ENCODE data around the gene ATG13. TPM values are rescaled to one million over a fixed set of nuclear protein-coding genes. Genes with fewer than 3 reads are reported as not detected.
A peak's percentile ranks its signal among the peaks of the same experiment; 100 is the strongest.

Gene ATG13
- total RNA-seq, 1 experiment from 2014 or later, result 75.1 TPM

DNA sequence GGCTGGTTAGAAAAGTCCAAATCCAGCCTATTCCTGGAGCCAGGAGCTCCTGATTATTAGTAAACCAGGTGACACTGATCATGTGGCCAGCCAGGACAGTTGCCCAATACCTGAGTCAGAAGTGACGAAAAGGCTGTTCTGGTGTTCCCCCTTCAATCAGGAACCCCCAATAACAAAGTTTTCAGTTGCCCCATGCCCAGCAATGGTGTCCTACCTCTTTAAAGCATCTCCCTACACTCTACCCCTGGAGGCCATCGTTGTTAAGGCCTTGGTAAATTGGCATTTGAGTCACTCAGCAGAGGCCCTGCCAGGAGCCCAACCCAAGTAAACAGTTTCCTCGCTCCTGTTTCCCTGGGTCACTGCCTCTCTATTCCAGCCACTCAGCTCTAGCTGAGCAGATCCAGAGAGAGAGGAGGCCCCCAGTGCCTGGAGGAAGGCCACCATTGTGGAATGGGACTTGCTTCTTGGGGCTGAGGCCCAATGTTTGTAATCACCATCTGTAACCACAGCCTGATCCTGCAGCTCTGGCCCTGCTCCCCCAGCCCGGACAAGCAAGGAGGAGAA, 58.0 kb downstream of the ATG13 start:
- H3K36me3 Mint-ChIP-seq (ENCODE audit: insufficient read depth, unreplicated experiment), result peaks cover 69% of the 10 kb centered on the region
- CTCF ChIA-PET, result interaction anchor here (0.6 to 1.6 kb wide), 4 partner anchors 17 to 213 kb away, joined by 3 to 5 read pairs (median 4); no protein-coding TSS in a partner anchor
- BruUV-seq (replicated peaks), result no TSS peak
- no peak overlapping the region for H3K4me3 Mint-ChIP-seq (ENCODE audit: unreplicated experiment)
- H3K27ac Mint-ChIP-seq (ENCODE audit: low read depth, unreplicated experiment), result peak overlapping the region; percentile 97
- no peaks in the 10 kb centered on the region for H3K27me3 Mint-ChIP-seq (ENCODE audit: insufficient read depth, unreplicated experiment)
- POLR2A ChIA-PET, result interaction anchor here (0.7 to 5.2 kb wide), 18 partner anchors 9 to 758 kb away, joined by 3 to 69 read pairs (median 5); partner anchors contain the start of genes AMBRA1, ARHGAP1, ATG13 and HARBI1
- peaks cover 14% of the 10 kb centered on the region for H3K4me1 Mint-ChIP-seq (ENCODE audit: insufficient read depth, unreplicated experiment)
- intact Hi-C loops (cut with micrococcal nuclease), result no loop called here
- peak; percentile 71 for DNase-seq (ENCODE audit: unreplicated experiment)
- H3K9me3 Mint-ChIP-seq (ENCODE audit: unreplicated experiment), result no peaks in the 10 kb centered on the region
- peak; percentile 10 for TF ChIP-seq CTCF (IDR thresholded peaks at IDR 0.05; ENCODE audit: unreplicated experiment)

DNA sequence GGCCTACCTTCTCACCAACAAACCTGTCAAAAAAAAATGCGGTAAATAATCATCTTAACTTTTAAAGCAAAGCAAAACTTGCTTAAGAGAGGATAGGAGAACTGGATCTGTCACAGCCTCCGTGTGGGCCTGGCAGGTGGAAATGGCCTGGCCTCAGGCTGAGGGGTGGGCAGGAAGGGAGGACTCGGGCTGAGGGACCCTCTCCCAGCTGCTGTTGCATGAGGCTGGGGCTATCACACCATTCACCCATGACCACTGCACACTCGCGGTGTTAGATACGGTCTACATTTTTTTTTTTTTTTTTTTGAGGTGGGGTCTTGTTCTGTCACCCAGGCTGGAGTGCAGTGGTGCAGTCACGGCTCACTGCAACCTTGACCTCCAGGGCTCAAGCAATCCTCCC, 58.6 kb downstream of the ATG13 start:
- Mint-ChIP-seq H3K9me3 (ENCODE audit: unreplicated experiment) (no peaks in the 10 kb centered on the region), H3K27ac (ENCODE audit: low read depth, unreplicated experiment) (peak overlapping the region; percentile 97), H3K4me3 (ENCODE audit: unreplicated experiment) (no peak overlapping the region), H3K36me3 (ENCODE audit: insufficient read depth, unreplicated experiment) (peaks cover 63% of the 10 kb centered on the region), H3K4me1 (ENCODE audit: insufficient read depth, unreplicated experiment) (peaks cover 14% of the 10 kb centered on the region), H3K27me3 (ENCODE audit: insufficient read depth, unreplicated experiment) (no peaks in the 10 kb centered on the region)
- no peak for DNase-seq (ENCODE audit: unreplicated experiment)
- BruUV-seq (replicated peaks), result no TSS peak
- no peak for TF ChIP-seq CTCF (IDR thresholded peaks at IDR 0.05; ENCODE audit: unreplicated experiment)
- intact Hi-C loops (cut with micrococcal nuclease), result no loop called here
- CTCF ChIA-PET, result interaction anchor here (0.6 to 1.6 kb wide), 2 partner anchors 16 to 23 kb away, joined by 3 to 5 read pairs; no protein-coding TSS in a partner anchor
- POLR2A ChIA-PET, result interaction anchor here (0.9 to 5.2 kb wide), 9 partner anchors 8 to 758 kb away, joined by 3 to 69 read pairs (median 8); partner anchors contain the start of genes AMBRA1, ARHGAP1, ATG13 and HARBI1

DNA sequence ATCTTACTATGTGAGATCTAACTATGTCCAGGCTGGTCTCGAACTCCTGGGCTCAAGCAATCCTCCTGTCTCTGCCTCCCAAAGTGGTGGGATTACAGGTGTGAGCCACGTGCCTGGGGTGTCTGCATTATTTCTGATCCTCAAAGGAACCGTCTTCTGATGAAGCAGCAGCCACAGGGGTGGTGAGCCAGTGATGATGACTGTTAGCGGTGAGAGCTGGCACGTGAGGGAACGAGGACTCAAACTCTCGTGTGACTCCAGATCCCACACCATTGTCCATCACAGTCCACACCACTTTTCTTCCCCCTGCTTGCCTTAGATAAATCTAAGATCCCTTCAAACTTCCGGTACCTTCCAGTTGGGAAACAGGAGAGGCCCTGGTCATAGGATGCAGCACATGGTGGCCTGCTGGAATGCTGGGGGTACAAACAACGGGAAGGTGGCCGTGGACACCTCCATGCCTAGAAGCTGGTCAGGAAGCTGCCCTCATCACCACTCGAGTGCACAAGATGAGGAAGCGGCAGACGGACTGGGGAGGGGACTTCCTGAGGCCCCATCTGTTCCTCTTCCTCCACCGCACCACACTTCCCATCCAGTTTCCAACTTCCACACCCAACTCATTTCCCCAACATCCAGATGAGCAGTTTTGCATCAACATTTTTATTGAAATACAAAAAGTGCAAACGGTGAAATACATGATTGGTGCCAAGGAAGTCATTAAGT, 59.2 kb downstream of the ATG13 start:
- peaks cover 57% of the 10 kb centered on the region for H3K36me3 Mint-ChIP-seq (ENCODE audit: insufficient read depth, unreplicated experiment)
- no TSS peak for BruUV-seq (replicated peaks)
- DNase-seq (ENCODE audit: unreplicated experiment), result no peak
- ChIA-PET CTCF (interaction anchor here (0.6 to 1.6 kb wide), 2 partner anchors 15 to 22 kb away, joined by 3 to 5 read pairs; no protein-coding TSS in a partner anchor), POLR2A (interaction anchor here (1.9 to 5.2 kb wide), 3 partner anchors 11 to 83 kb away, joined by 8 to 69 read pairs (median 17); partner anchors contain the start of genes AMBRA1, ATG13 and HARBI1)
- peak overlapping the region; percentile 25 for H3K27ac Mint-ChIP-seq (ENCODE audit: low read depth, unreplicated experiment)
- no peaks in the 10 kb centered on the region for H3K27me3 Mint-ChIP-seq (ENCODE audit: insufficient read depth, unreplicated experiment)
- H3K9me3 Mint-ChIP-seq (ENCODE audit: unreplicated experiment), result no peaks in the 10 kb centered on the region
- intact Hi-C loops (cut with micrococcal nuclease), result no loop called here
- no peak for TF ChIP-seq CTCF (IDR thresholded peaks at IDR 0.05; ENCODE audit: unreplicated experiment)
- H3K4me1 Mint-ChIP-seq (ENCODE audit: insufficient read depth, unreplicated experiment), result peaks cover 14% of the 10 kb centered on the region
- no peak overlapping the region for H3K4me3 Mint-ChIP-seq (ENCODE audit: unreplicated experiment)

DNA sequence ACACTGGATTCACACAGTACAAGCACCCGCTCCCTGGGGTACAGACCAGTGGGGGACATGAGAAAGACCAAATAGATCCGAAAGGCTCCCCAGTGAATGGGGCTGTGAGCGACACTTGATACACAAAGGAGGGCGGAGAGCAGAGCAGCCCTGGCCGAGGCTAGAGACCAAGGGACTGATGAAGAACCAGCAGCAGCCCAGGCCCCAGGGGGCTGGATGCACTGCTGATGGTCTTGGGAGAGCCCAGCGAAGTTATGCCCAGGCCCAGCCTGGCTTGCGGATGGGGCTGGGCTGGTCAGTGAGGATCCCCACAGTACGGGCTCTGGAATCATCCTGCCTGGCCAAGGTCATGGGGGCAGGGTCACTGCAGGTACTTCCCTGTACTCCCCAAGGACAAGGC, 59.8 kb downstream of the ATG13 start:
- TSS peak; percentile 37 for BruUV-seq (replicated peaks)
- Mint-ChIP-seq H3K9me3 (ENCODE audit: unreplicated experiment) (no peaks in the 10 kb centered on the region), H3K27me3 (ENCODE audit: insufficient read depth, unreplicated experiment) (no peaks in the 10 kb centered on the region), H3K4me1 (ENCODE audit: insufficient read depth, unreplicated experiment) (peaks cover 14% of the 10 kb centered on the region), H3K36me3 (ENCODE audit: insufficient read depth, unreplicated experiment) (peaks cover 51% of the 10 kb centered on the region), H3K4me3 (ENCODE audit: unreplicated experiment) (no peak overlapping the region), H3K27ac (ENCODE audit: low read depth, unreplicated experiment) (peak overlapping the region; percentile 25)
- no peak for TF ChIP-seq CTCF (IDR thresholded peaks at IDR 0.05; ENCODE audit: unreplicated experiment)
- POLR2A ChIA-PET, result interaction anchor here (5.2 kb wide), 1 partner anchor 10 kb away, joined by 69 read pairs; no protein-coding TSS in a partner anchor
- intact Hi-C loops (cut with micrococcal nuclease), result no loop called here
- CTCF ChIA-PET, result no interaction called here
- no peak for DNase-seq (ENCODE audit: unreplicated experiment)
